ENCODE data around the gene CCDC117. TPM values are rescaled to one million over a fixed set of nuclear protein-coding genes. Genes with fewer than 3 reads are reported as not detected.
"Not testable (repeated sequence)": the region's sequence is repeated elsewhere in the genome, so short reads cannot be mapped to it uniquely, and the experiment has no call there.

Gene CCDC117
- total and polyA plus RNA-seq, 7 donors = 9.1 to 39.1 (median 27.5) TPM

GRCh38 chr22:28819253-28820096 lies 47.0 kb downstream of the CCDC117 start:
- peak in 1 of 4 donors; percentile 2 for ATAC-seq
- intact Hi-C loops (cut with DNase I) = loop anchor here in 1 of 2 donors (10.0 kb wide), 1 partner anchor 775 kb away; no protein-coding TSS in a partner anchor

GRCh38 chr22:28820885-28821284 lies 48.4 kb downstream of the CCDC117 start:
- ATAC-seq (no peak), DNase-seq (no peak)
- WGBS, 3 donors = 81 to 92% (median 91%) methylated on average over 2 of the region's 2 CpGs
- H3K4me1 ChIP-seq = peaks cover 18% of the 10 kb centered on the region
- H3K9me3 ChIP-seq = no peaks in the 10 kb centered on the region
- TF ChIP-seq CTCF (IDR thresholded peaks at IDR 0.05) = no peak
- H3K36me3 ChIP-seq (ENCODE audit: insufficient read depth in 1 of 2, low read depth in 1 of 2) = no peaks in the 10 kb centered on the region
- no peaks in the 10 kb centered on the region for H3K27me3 ChIP-seq (ENCODE audit: insufficient read depth in 3 of 3, low read length in 2 of 3)
- no peak overlapping the region for H3K4me3 ChIP-seq
- intact Hi-C loops (cut with DNase I) = no loop called here
- H3K27ac ChIP-seq = no peak overlapping the region

More at GRCh38 chr22:28819253-28820096, 47.0 kb downstream of the CCDC117 start:
- Histone ChIP-seq H3K9me3 (no peaks in the 10 kb centered on the region), H3K27ac (peak overlapping the region; percentile 79), H3K4me1 (peaks cover 18% of the 10 kb centered on the region), H3K27me3 (ENCODE audit: insufficient read depth in 3 of 3, low read length in 2 of 3) (no peaks in the 10 kb centered on the region), H3K36me3 (ENCODE audit: insufficient read depth in 1 of 2, low read depth in 1 of 2) (no peaks in the 10 kb centered on the region), H3K4me3 (no peak overlapping the region)
- TF ChIP-seq CTCF (IDR thresholded peaks at IDR 0.05) = no peak
- WGBS, 3 donors = 65 to 82% (median 76%) methylated on average over 5 of the region's 5 CpGs
- no peak for DNase-seq

- no peaks in the 10 kb centered on the region for H3K9me3 ChIP-seq
- no peak overlapping the region for H3K27ac ChIP-seq
- no peak for ATAC-seq
- no peak for TF ChIP-seq CTCF (IDR thresholded peaks at IDR 0.05)
- 87 to 100% (median 92%) methylated on average over 1 of the region's 1 CpG for WGBS, 3 donors
- H3K27me3 ChIP-seq (ENCODE audit: insufficient read depth in 3 of 3, low read length in 2 of 3) = no peaks in the 10 kb centered on the region
- no peak for DNase-seq
- intact Hi-C loops (cut with DNase I) = no loop called here
- no peak overlapping the region for H3K4me3 ChIP-seq
- peaks cover 18% of the 10 kb centered on the region for H3K4me1 ChIP-seq
- no peaks in the 10 kb centered on the region for H3K36me3 ChIP-seq (ENCODE audit: insufficient read depth in 1 of 2, low read depth in 1 of 2)
Measured at GRCh38 chr22:28821452-28821851, 49.0 kb downstream of the CCDC117 start.

- Histone ChIP-seq H3K4me3 (no peak overlapping the region), H3K27ac (no peak overlapping the region), H3K36me3 (ENCODE audit: insufficient read depth in 1 of 2, low read depth in 1 of 2) (no peaks in the 10 kb centered on the region), H3K4me1 (peaks cover 11% of the 10 kb centered on the region), H3K9me3 (no peaks in the 10 kb centered on the region), H3K27me3 (ENCODE audit: insufficient read depth in 3 of 3, low read length in 2 of 3) (no peaks in the 10 kb centered on the region)
- WGBS, 3 donors = 73 to 91% (median 89%) methylated on average over 4 of the region's 4 CpGs
- ATAC-seq = no peak
- no peak for DNase-seq
- no peak for TF ChIP-seq CTCF (IDR thresholded peaks at IDR 0.05)
- intact Hi-C loops (cut with DNase I) = no loop called here
Measured at GRCh38 chr22:28822930-28823551, 50.5 kb downstream of the CCDC117 start.

GRCh38 chr22:28824455-28824854 lies 52.0 kb downstream of the CCDC117 start:
- H3K36me3 ChIP-seq (ENCODE audit: insufficient read depth in 1 of 2, low read depth in 1 of 2); intact Hi-C loops (cut with DNase I); H3K4me3 ChIP-seq; H3K9me3 ChIP-seq; H3K27ac ChIP-seq; H3K27me3 ChIP-seq (ENCODE audit: insufficient read depth in 3 of 3, low read length in 2 of 3); H3K4me1 ChIP-seq; ATAC-seq; DNase-seq: not testable (repeated sequence)
- 96 to 100% (median 97%) methylated on average over 9 of the region's 9 CpGs for WGBS, 3 donors

GRCh38 chr22:28826430-28826829 lies 53.9 kb downstream of the CCDC117 start:
- not testable (repeated sequence) for DNase-seq; ATAC-seq; H3K36me3 ChIP-seq (ENCODE audit: insufficient read depth in 1 of 2, low read depth in 1 of 2); H3K9me3 ChIP-seq; H3K4me3 ChIP-seq; H3K27me3 ChIP-seq (ENCODE audit: insufficient read depth in 3 of 3, low read length in 2 of 3); H3K4me1 ChIP-seq; H3K27ac ChIP-seq
- intact Hi-C loops (cut with DNase I) = loop anchor here in 1 of 2 donors (5.0 kb wide), 1 partner anchor 34 kb away; no protein-coding TSS in a partner anchor
- WGBS, 3 donors = 55 to 68% (median 63%) methylated on average over 4 of the region's 4 CpGs

Data from psoas muscle (tissue), 8 donors.